ENCODE measurements around the gene EID3. TPM values are rescaled to one million over a fixed set of nuclear protein-coding genes. Genes with fewer than 3 reads are reported as not detected.

The EID3 gene
- total and polyA plus RNA-seq, 10 of the 15 experiments (the other 5 are each of a cell fraction or from before 2014, with no cell fraction given), result 0.92 to 7.0 (median 4.3) TPM

GRCh38 chr12:104303538-104304151 is at the start of gene EID3 (continued):
- TF ChIP-seq USF1 (IDR thresholded peaks at IDR 0.05; ENCODE audit: borderline replicate concordance, extremely low read length, insufficient read depth, low read depth, low read length) (no peak), PKNOX1 (IDR thresholded peaks at IDR 0.05) (no peak; the same call in 1 of the 2 replicates)

GRCh38 chr12:104257913-104258472 is 45.5 kb upstream of the EID3 start:
- BruUV-seq (replicated peaks), result no TSS peak
- ChIA-PET SMC1A (ENCODE audit: uncharacterized antibody, unreplicated experiment) (interaction anchor here (0.9 to 1.5 kb wide), 2 partner anchors 19 to 20 kb away, joined by 3 to 4 read pairs; no protein-coding TSS in a partner anchor), CTCF (interaction anchor here (1.8 kb wide), 1 partner anchor 28 kb away, joined by 4 read pairs; no protein-coding TSS in a partner anchor), POLR2A (interaction anchor here (0.6 kb wide), 1 partner anchor 66 kb away, joined by 4 read pairs; no protein-coding TSS in a partner anchor), RAD21 (ENCODE audit: unreplicated experiment) (no interaction called here)
- Histone ChIP-seq H4K20me1 (ENCODE audit: control insufficient read depth, insufficient read depth) (no peaks in the 10 kb centered on the region), H3K4me3 (no peak overlapping the region), H2AFZ (ENCODE audit: control insufficient read depth, low read depth, low read length) (no peak overlapping the region), H3K27ac (ENCODE audit: control insufficient read depth, insufficient read depth) (no peak overlapping the region), H3K9me3 (replicated peaks; ENCODE audit: control insufficient read depth, insufficient read depth, low read length) (no peaks in the 10 kb centered on the region), H3K9ac (ENCODE audit: control insufficient read depth, insufficient read depth, low read length) (no peak overlapping the region), H3K79me2 (ENCODE audit: control insufficient read depth, insufficient read depth, low read length) (no peaks in the 10 kb centered on the region), H3K4me1 (ENCODE audit: control insufficient read depth, insufficient read depth, low read length) (no peaks in the 10 kb centered on the region), H3K4me2 (ENCODE audit: control insufficient read depth, insufficient read depth) (no peak overlapping the region), H3K36me3 (ENCODE audit: control insufficient read depth in 2 of 2, insufficient read depth in 2 of 2, low read length in 1 of 2) (no peaks in the 10 kb centered on the region), H3K27me3 (replicated peaks in 1 of 2; ENCODE audit: control insufficient read depth in 2 of 2, insufficient read depth in 2 of 2, low read length in 1 of 2) (no peaks in the 10 kb centered on the region)
- in situ Hi-C loops (cut with MboI) (no loop called here), intact Hi-C loops (cut with micrococcal nuclease; ENCODE audit: unreplicated experiment) (no loop called here)
- FAIRE-seq, result no peak
- DNase-seq (ENCODE audit: low read depth, low spot score), result no peak
- TF ChIP-seq JUND (IDR thresholded peaks at IDR 0.05; ENCODE audit: low read depth, low read length) (no peak), RCOR1 (conservative IDR thresholded peaks at IDR 0.05; ENCODE audit: low read depth, low read length) (no peak), PKNOX1 (IDR thresholded peaks at IDR 0.05) (no peak), PAX8 (IDR thresholded peaks at IDR 0.05) (no peak), STAT3 (IDR thresholded peaks at IDR 0.05; ENCODE audit: low read depth, low read length) (no peak), CEBPB (IDR thresholded peaks at IDR 0.05; ENCODE audit: borderline replicate concordance in 1 of 2, low read depth in 2 of 2, low read length in 2 of 2) (no peak), ZNF217 (IDR thresholded peaks at IDR 0.05) (no peak), ZBED1 (IDR thresholded peaks at IDR 0.05; ENCODE audit: borderline replicate concordance) (no peak), IRF4 (IDR thresholded peaks at IDR 0.05; ENCODE audit: low read depth, low read length) (no peak), SUPT20H (IDR thresholded peaks at IDR 0.05; ENCODE audit: borderline replicate concordance, control insufficient read depth, low read depth, low read length) (no peak)
- ATAC-seq, result no peak

Measured in GM12878 (cell line).